SK-N-SH treated with all-trans-retinoic acid at 6 μM for 48 hours (cell line): ENCODE data around the gene RGS2.

Source experiments
- ZFP3 ChIP-seq: fragments of 250-450 bp; sonication (Bioruptor Pico); IDR thresholded peaks from 2 replicates; pipeline ENCODE4 v1.5.0; 2020; ENCODE audit warnings: mild to moderate bottlenecking, moderate library complexity
- TF ChIP-seq, protein P1 (sequence below): fragments of 250-450 bp; sonication (Bioruptor Pico); IDR thresholded peaks from 2 replicates; pipeline ENCODE4 v1.8.0; 2020; ENCODE audit warnings: mild to moderate bottlenecking, moderate library complexity, borderline replicate concordance

GRCh38 chr1:192766876-192767275 is 42.0 kb upstream of the RGS2 start:
- TF ChIP-seq, protein P1, sequence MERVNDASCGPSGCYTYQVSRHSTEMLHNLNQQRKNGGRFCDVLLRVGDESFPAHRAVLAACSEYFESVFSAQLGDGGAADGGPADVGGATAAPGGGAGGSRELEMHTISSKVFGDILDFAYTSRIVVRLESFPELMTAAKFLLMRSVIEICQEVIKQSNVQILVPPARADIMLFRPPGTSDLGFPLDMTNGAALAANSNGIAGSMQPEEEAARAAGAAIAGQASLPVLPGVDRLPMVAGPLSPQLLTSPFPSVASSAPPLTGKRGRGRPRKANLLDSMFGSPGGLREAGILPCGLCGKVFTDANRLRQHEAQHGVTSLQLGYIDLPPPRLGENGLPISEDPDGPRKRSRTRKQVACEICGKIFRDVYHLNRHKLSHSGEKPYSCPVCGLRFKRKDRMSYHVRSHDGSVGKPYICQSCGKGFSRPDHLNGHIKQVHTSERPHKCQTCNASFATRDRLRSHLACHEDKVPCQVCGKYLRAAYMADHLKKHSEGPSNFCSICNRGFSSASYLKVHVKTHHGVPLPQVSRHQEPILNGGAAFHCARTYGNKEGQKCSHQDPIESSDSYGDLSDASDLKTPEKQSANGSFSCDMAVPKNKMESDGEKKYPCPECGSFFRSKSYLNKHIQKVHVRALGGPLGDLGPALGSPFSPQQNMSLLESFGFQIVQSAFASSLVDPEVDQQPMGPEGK (CRISPR knock-in tag) = no peak
- TF ChIP-seq ZFP3 = no peak
